ENCODE data around the gene TSSK2.
"Not testable (repeated sequence)": the region's sequence is repeated elsewhere in the genome, so short reads cannot be mapped to it uniquely, and the experiment has no call there.

Gene TSSK2

GRCh38 chr22:19130959-19131684 lies at the start of gene TSSK2:
TSS of gene TSSK2 (plus strand) at chr22:19131308. CDS start at chr22:19131400, 92 bp downstream.
- DNase-seq = no peak

GRCh38 chr22:19081351-19081750 lies 49.8 kb upstream of the TSSK2 start:
- DNase-seq = no peak

- DNase-seq = no peak
Measured at GRCh38 chr22:19082101-19082500, 49.0 kb upstream of the TSSK2 start.

GRCh38 chr22:19082793-19083192 lies 48.3 kb upstream of the TSSK2 start:
- DNase-seq = no peak

- not testable (repeated sequence) for DNase-seq
Measured at GRCh38 chr22:19084126-19084525, 47.0 kb upstream of the TSSK2 start.

GRCh38 chr22:19084586-19084985 lies 46.5 kb upstream of the TSSK2 start:
- not testable (repeated sequence) for DNase-seq

GRCh38 chr22:19085233-19085718 lies 45.8 kb upstream of the TSSK2 start:
- DNase-seq = peak in 1 of 3 experiments; percentile 4

- no peak for DNase-seq
Measured at GRCh38 chr22:19086417-19086816, 44.7 kb upstream of the TSSK2 start.

- no peak for DNase-seq
Measured at GRCh38 chr22:19086896-19087295, 44.2 kb upstream of the TSSK2 start.

- no peak for DNase-seq
Measured at GRCh38 chr22:19088866-19089595, 42.1 kb upstream of the TSSK2 start.

GRCh38 chr22:19090183-19090582 lies 40.9 kb upstream of the TSSK2 start:
- DNase-seq = no peak

- no peak for DNase-seq
Measured at GRCh38 chr22:19090586-19091127, 40.5 kb upstream of the TSSK2 start.

GRCh38 chr22:19092725-19093124 lies 38.4 kb upstream of the TSSK2 start:
- DNase-seq = no peak

GRCh38 chr22:19094393-19094997 lies 36.6 kb upstream of the TSSK2 start:
- DNase-seq = no peak

- DNase-seq = no peak
Measured at GRCh38 chr22:19096555-19096954, 34.6 kb upstream of the TSSK2 start.

GRCh38 chr22:19097518-19097917 lies 33.6 kb upstream of the TSSK2 start:
- no peak for DNase-seq

- no peak for DNase-seq
Measured at GRCh38 chr22:19098157-19098556, 33.0 kb upstream of the TSSK2 start.

GRCh38 chr22:19103880-19104821 lies 27.0 kb upstream of the TSSK2 start:
- no peak for DNase-seq

GRCh38 chr22:19105456-19105855 lies 25.7 kb upstream of the TSSK2 start:
- DNase-seq = no peak

GRCh38 chr22:19105867-19106802 lies 25.0 kb upstream of the TSSK2 start:
- no peak for DNase-seq

Measured in NCI-H1417 (cell line).